Measurements from ENCODE around the gene EPHA6.

- TF ChIP-seq CTCF (IDR thresholded peaks at IDR 0.05): no peak
- no peak for TF ChIP-seq POLR2AphosphoS5 (IDR thresholded peaks at IDR 0.05; ENCODE audit: insufficient read depth in 1 of 2, low read depth in 1 of 2)
Measured at GRCh38 chr3:97689111-97689510, 874.7 kb downstream of the EPHA6 start.
